MM.1S (cell line): ENCODE measurements around the gene ZNF787.

Source experiments
- EZH2 ChIP-seq: fragments of 300-600 bp; sonication (generic); optimal IDR thresholded peaks from 2 replicates; pipeline ENCODE3; 2017; ENCODE audit warnings: low read depth, mild to moderate bottlenecking, antibody characterized with exemption, low read length, mixed read lengths
- EZH2phosphoT487 ChIP-seq: fragments of 300-600 bp; sonication (generic); IDR thresholded peaks from 2 replicates; pipeline ENCODE4 v1.6.1; 2018; ENCODE audit warnings: antibody characterized with exemption, low read length
- TF ChIP-seq, protein P1 (sequence below): fragments of 300-600 bp; sonication (generic); IDR thresholded peaks from 2 replicates; pipeline ENCODE4 v1.5.1; 2016; ENCODE audit warnings: antibody characterized with exemption, low read length, mixed read lengths

DNA sequence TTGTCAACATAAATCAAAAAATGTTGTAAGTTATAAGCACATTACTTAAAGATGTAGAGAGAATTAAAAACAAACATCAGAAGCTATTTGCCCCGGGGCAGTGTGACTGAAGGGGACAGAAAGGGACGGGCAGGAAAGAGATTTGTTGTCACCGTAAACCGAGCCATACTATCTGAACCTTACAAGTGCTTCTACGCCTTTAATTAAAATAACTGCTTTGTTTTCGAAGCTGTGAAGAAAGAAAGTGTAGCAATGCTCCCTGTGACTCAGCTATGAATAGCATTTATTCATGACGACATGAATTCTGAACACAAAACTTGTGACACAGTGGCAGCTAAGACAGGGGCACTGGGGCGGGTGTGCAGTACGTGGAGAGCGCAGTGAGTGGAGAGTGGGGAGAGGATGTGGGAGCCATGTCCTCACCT lies 30.0 kb downstream of the ZNF787 start:
- TF ChIP-seq EZH2phosphoT487 (no peak), EZH2 (no peak)
- TF ChIP-seq, protein P1, sequence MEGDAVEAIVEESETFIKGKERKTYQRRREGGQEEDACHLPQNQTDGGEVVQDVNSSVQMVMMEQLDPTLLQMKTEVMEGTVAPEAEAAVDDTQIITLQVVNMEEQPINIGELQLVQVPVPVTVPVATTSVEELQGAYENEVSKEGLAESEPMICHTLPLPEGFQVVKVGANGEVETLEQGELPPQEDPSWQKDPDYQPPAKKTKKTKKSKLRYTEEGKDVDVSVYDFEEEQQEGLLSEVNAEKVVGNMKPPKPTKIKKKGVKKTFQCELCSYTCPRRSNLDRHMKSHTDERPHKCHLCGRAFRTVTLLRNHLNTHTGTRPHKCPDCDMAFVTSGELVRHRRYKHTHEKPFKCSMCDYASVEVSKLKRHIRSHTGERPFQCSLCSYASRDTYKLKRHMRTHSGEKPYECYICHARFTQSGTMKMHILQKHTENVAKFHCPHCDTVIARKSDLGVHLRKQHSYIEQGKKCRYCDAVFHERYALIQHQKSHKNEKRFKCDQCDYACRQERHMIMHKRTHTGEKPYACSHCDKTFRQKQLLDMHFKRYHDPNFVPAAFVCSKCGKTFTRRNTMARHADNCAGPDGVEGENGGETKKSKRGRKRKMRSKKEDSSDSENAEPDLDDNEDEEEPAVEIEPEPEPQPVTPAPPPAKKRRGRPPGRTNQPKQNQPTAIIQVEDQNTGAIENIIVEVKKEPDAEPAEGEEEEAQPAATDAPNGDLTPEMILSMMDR, result no peak
